ENCODE results near the gene PDXK. TPM values are rescaled to one million over a fixed set of nuclear protein-coding genes. Genes with fewer than 3 reads are reported as not detected.

PDXK gene
- total RNA-seq, 3 donors from 2014 or later, result 113 to 179 (median 161) TPM

- intact Hi-C loops (cut with DNase I, micrococcal nuclease), result no loop called here
- Histone ChIP-seq H3K36me3 (ENCODE audit: low read depth) (peaks cover 5% of the 10 kb centered on the region), H3K9me3 (no peaks in the 10 kb centered on the region), H3K4me1 (ENCODE audit: low read depth) (no peaks in the 10 kb centered on the region), H3K4me3 (no peak overlapping the region)
- DNase-seq (no peak), ATAC-seq (no peak)
- no peak for TF ChIP-seq CTCF (IDR thresholded peaks at IDR 0.05)
These were observed 39.9 kb downstream of the PDXK start for GRCh38 chr21:43758811-43759210.

- Histone ChIP-seq H3K36me3 (ENCODE audit: low read depth) (peaks cover 5% of the 10 kb centered on the region), H3K9me3 (no peaks in the 10 kb centered on the region), H3K4me1 (ENCODE audit: low read depth) (no peaks in the 10 kb centered on the region), H3K4me3 (no peak overlapping the region)
- intact Hi-C loops (cut with DNase I, micrococcal nuclease), result no loop called here
- no peak for DNase-seq
- no peak for TF ChIP-seq CTCF (IDR thresholded peaks at IDR 0.05)
- no peak for ATAC-seq
These were observed 40.7 kb downstream of the PDXK start for GRCh38 chr21:43759651-43760050.

- DNase-seq (no peak), ATAC-seq (no peak)
- TF ChIP-seq CTCF (IDR thresholded peaks at IDR 0.05), result no peak
- no peak overlapping the region for H3K4me3 ChIP-seq
- H3K4me1 ChIP-seq (ENCODE audit: low read depth), result no peaks in the 10 kb centered on the region
- intact Hi-C loops (cut with DNase I, micrococcal nuclease), result no loop called here
- no peaks in the 10 kb centered on the region for H3K9me3 ChIP-seq
- H3K36me3 ChIP-seq (ENCODE audit: low read depth), result peaks cover 5% of the 10 kb centered on the region
These were observed 41.5 kb downstream of the PDXK start for GRCh38 chr21:43760391-43760958.

GRCh38 chr21:43761886-43762285, 43.0 kb downstream of the PDXK start:
- H3K36me3 ChIP-seq (ENCODE audit: low read depth), result no peaks in the 10 kb centered on the region
- intact Hi-C loops (cut with DNase I, micrococcal nuclease), result no loop called here
- DNase-seq, result no peak

GRCh38 chr21:43762303-43763128, 43.6 kb downstream of the PDXK start:
- DNase-seq (no peak), ATAC-seq (no peak)
- Histone ChIP-seq H3K9me3 (no peaks in the 10 kb centered on the region), H3K4me1 (ENCODE audit: low read depth) (peaks cover 2% of the 10 kb centered on the region), H3K36me3 (ENCODE audit: low read depth) (no peaks in the 10 kb centered on the region), H3K4me3 (no peak overlapping the region)
- TF ChIP-seq CTCF (IDR thresholded peaks at IDR 0.05), result no peak
- intact Hi-C loops (cut with DNase I, micrococcal nuclease), result no loop called here

More at GRCh38 chr21:43761886-43762285, 43.0 kb downstream of the PDXK start:
- ATAC-seq, result no peak
- H3K4me3 ChIP-seq, result no peak overlapping the region
- no peaks in the 10 kb centered on the region for H3K9me3 ChIP-seq
- no peak for TF ChIP-seq CTCF (IDR thresholded peaks at IDR 0.05)
- H3K4me1 ChIP-seq (ENCODE audit: low read depth), result no peaks in the 10 kb centered on the region
